Epithelial cell of proximal tubule (primary cell): Measurements from ENCODE around the gene PIGA. TPM values are rescaled to one million over a fixed set of nuclear protein-coding genes. Genes with fewer than 3 reads are reported as not detected.

ENCODE experiments used
- DNase-seq: peaks from one replicate; pipeline ENCODE4 v3.0.0-alpha.2; 2011; ENCODE audit warnings: low read depth
- H3K4me3 ChIP-seq: 2 replicates; pipeline ENCODE4 v1.5.1; 2011; ENCODE audit warnings: low read depth, mild to moderate bottlenecking, low read length
- CTCF ChIP-seq: conservative IDR thresholded peaks from 2 replicates; pipeline ENCODE4 v1.5.1; 2012; ENCODE audit warnings: low read depth, mild to moderate bottlenecking, low read length
- total RNA-seq: library from RNA; depleted of rRNA; stranded (reverse); fragments of >200 nt; gene quantifications from 2 replicates; pipeline ENCODE4 v1.2.3, GENCODE V29; 2015

Gene PIGA
- total RNA-seq, 1 donor from 2014 or later = 8.8 TPM

DNA sequence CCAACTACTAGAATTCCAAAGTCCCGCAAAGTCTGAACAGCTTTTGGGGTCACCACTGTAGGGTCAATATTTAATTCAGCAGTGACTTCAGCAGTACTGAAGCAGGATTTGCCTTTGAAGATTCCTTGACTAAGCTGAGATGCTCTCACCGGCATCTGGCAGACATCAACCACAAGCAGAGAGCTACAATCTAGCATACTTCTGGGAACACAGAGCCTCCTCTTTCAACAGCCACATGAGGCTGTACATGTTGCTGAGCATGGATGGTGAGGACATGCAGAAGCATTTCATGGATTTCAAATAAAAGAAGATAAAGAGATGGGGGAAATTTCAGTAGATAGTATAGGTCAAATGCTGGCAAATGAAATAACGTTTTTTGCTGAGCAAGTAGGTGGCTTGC is 13.3 kb downstream of the PIGA start:
- no peak for TF ChIP-seq CTCF
- DNase-seq = no peak
- no peak overlapping the region for H3K4me3 ChIP-seq

GRCh38 chrX:15321447-15321846 is 13.9 kb downstream of the PIGA start:
- no peak for TF ChIP-seq CTCF
- no peak overlapping the region for H3K4me3 ChIP-seq
- DNase-seq = no peak

GRCh38 chrX:15320297-15320696 is 15.0 kb downstream of the PIGA start:
- no peak overlapping the region for H3K4me3 ChIP-seq
- no peak for TF ChIP-seq CTCF
- no peak for DNase-seq

DNA sequence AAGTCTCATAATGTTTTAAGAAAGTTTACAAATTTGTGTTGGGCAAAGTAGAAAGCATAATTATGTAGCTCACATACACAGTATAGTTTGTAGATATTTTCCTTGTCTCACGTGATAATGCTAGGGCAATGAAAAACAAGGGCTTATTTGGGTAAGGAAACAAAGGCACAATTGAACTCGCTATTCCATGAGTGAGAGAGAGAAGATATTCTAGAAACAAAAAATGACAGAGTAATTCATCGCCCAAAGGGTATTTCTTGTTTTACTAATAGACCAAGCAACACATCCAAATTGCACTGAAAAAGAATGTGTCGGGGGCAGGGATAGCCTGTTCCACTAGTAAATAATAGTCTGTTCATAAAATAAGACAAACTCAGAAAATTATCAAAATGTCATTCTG is 16.2 kb downstream of the PIGA start:
- no peak for DNase-seq
- TF ChIP-seq CTCF = no peak
- H3K4me3 ChIP-seq = no peak overlapping the region

- no peak within 1 kb of the TSS for H3K4me3 ChIP-seq
- no peak for TF ChIP-seq CTCF
- DNase-seq = no peak
Measured at GRCh38 chrX:15315509-15315908, 19.8 kb downstream of the PIGA start, which contains the start of gene ASB11. TSS of gene ASB11 (minus strand) at chrX:15315640. CDS start at chrX:15315605, 35 bp downstream.

GRCh38 chrX:15314472-15314871 is 20.9 kb downstream of the PIGA start:
- no peak overlapping the region for H3K4me3 ChIP-seq
- no peak for TF ChIP-seq CTCF
- no peak for DNase-seq

- no peak overlapping the region for H3K4me3 ChIP-seq
- TF ChIP-seq CTCF = no peak
- DNase-seq = no peak
Measured at GRCh38 chrX:15311119-15311518, 24.2 kb downstream of the PIGA start.
